MM.1S (cell line): ENCODE results near the gene CHCT1.
"Not testable (repeated sequence)": the region's sequence is repeated elsewhere in the genome, so short reads cannot be mapped to it uniquely, and the experiment has no call there.

Experiments used
- EZH2 ChIP-seq: fragments of 300-600 bp; sonication (generic); optimal IDR thresholded peaks from 2 replicates; pipeline ENCODE3; 2017; ENCODE audit warnings: low read depth, mild to moderate bottlenecking, antibody characterized with exemption, low read length, mixed read lengths
- EZH2phosphoT487 ChIP-seq: fragments of 300-600 bp; sonication (generic); IDR thresholded peaks from 2 replicates; pipeline ENCODE4 v1.6.1; 2018; ENCODE audit warnings: antibody characterized with exemption, low read length
- TF ChIP-seq, protein P1 (sequence below): fragments of 300-600 bp; sonication (generic); IDR thresholded peaks from 2 replicates; pipeline ENCODE4 v1.5.1; 2016; ENCODE audit warnings: antibody characterized with exemption, low read length, mixed read lengths

DNA sequence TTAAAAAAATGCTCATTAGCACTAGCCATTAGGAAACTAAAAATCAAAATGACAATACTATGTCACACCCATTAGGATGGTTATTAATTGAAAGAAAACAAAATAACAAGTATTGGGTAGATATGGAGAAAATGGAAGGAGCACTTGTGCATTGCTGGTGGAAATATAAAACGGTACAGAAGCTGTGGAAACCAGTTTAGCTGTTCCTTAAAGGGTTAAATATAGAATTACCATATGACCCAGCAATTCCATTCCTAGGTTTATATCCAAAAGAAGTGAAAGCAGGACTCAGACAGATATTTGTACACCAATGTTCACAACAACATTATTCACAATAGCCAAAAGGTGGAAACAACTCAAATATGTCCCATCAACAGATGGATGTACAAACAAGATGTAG is 44.1 kb upstream of the CHCT1 start:
- TF ChIP-seq, protein P1, sequence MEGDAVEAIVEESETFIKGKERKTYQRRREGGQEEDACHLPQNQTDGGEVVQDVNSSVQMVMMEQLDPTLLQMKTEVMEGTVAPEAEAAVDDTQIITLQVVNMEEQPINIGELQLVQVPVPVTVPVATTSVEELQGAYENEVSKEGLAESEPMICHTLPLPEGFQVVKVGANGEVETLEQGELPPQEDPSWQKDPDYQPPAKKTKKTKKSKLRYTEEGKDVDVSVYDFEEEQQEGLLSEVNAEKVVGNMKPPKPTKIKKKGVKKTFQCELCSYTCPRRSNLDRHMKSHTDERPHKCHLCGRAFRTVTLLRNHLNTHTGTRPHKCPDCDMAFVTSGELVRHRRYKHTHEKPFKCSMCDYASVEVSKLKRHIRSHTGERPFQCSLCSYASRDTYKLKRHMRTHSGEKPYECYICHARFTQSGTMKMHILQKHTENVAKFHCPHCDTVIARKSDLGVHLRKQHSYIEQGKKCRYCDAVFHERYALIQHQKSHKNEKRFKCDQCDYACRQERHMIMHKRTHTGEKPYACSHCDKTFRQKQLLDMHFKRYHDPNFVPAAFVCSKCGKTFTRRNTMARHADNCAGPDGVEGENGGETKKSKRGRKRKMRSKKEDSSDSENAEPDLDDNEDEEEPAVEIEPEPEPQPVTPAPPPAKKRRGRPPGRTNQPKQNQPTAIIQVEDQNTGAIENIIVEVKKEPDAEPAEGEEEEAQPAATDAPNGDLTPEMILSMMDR, result not testable (repeated sequence)
- not testable (repeated sequence) for TF ChIP-seq EZH2, EZH2phosphoT487
